ENCODE data around the gene BCL2L2.

DNA sequence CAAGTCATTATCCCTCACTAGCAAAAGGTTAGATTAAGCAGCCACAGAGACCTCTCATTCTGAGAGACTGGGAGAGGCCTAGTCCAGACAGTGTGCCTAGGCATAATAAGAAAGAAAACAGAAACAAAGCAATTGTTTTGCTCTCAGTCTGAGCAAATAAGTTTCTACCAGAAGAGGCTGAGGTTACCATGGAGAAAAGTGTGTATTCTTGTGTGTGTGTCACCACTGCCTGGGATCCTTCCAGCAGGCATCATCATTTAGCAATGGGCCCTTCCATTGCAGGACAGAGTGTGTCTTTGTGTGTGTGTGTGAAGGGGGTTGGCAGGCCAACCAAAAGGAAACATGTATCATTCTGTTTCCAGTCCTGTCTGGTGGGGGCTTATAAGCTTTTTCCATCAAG, 54.7 kb downstream of the BCL2L2 start:
- TF ChIP-seq POLR2A (IDR thresholded peaks at IDR 0.05) (no peak), CTCF (IDR thresholded peaks at IDR 0.05) (no peak), EP300 (IDR thresholded peaks at IDR 0.05) (no peak)
